Type B pancreatic cell (in vitro differentiated cells): Measurements from ENCODE around the gene SPATA12. TPM values are rescaled to one million over a fixed set of nuclear protein-coding genes. Genes with fewer than 3 reads are reported as not detected.

Experiments used
- DNase-seq: peaks from one replicate; pipeline ENCODE4 v3.0.0; 2021; ENCODE audit warnings: mixed read lengths; ENCODE audit not compliant: unreplicated experiment; ENCODE audit errors: extremely low spot score
- H3K27ac Mint-ChIP-seq: 2 replicates; pipeline ENCODE4 v1.8.0; 2021; ENCODE audit warnings: mild to moderate bottlenecking, mixed read lengths
- H3K27me3 Mint-ChIP-seq: 2 replicates; pipeline ENCODE4 v1.8.0; 2021; ENCODE audit warnings: mixed read lengths
- H3K36me3 Mint-ChIP-seq: 2 replicates; pipeline ENCODE4 v1.8.0; 2021; ENCODE audit warnings: mixed read lengths
- H3K4me1 Mint-ChIP-seq: one replicate; pipeline ENCODE4 v1.8.0; 2021; ENCODE audit warnings: mixed read lengths; ENCODE audit not compliant: unreplicated experiment
- H3K4me3 Mint-ChIP-seq: 2 replicates; pipeline ENCODE4 v1.8.0; 2021; ENCODE audit warnings: mild to moderate bottlenecking, mixed read lengths
- H3K9me3 Mint-ChIP-seq: 2 replicates; pipeline ENCODE4 v1.8.0; 2021; ENCODE audit warnings: mixed read lengths
- CTCF ChIP-seq: fragments of 200-600 bp; sonication (generic); conservative IDR thresholded peaks from 2 replicates; pipeline ENCODE4 v1.5.0; 2021; ENCODE audit warnings: antibody characterized with exemption, mild to moderate bottlenecking
- total RNA-seq: library from RNA; stranded (reverse); gene quantifications from 2 replicates; pipeline ENCODE4 v1.2.1, GENCODE V29; 2021; ENCODE audit warnings: low replicate concordance

SPATA12 gene
- total RNA-seq, 1 donor from 2014 or later, result not detected

- Mint-ChIP-seq H3K36me3 (no peaks in the 10 kb centered on the region), H3K27me3 (no peaks in the 10 kb centered on the region)
Measured at GRCh38 chr3:57041674-57042073, 18.8 kb upstream of the SPATA12 start.

GRCh38 chr3:57043518-57043917 is 16.9 kb upstream of the SPATA12 start:
- Mint-ChIP-seq H3K27ac (no peak overlapping the region), H3K36me3 (no peaks in the 10 kb centered on the region), H3K27me3 (no peaks in the 10 kb centered on the region), H3K4me1 (peaks cover 16% of the 10 kb centered on the region), H3K9me3 (peaks cover 4% of the 10 kb centered on the region), H3K4me3 (no peak overlapping the region)
- no peak for TF ChIP-seq CTCF
- DNase-seq, result no peak

More at GRCh38 chr3:57041674-57042073, 18.8 kb upstream of the SPATA12 start:
- Mint-ChIP-seq H3K4me3 (no peak overlapping the region), H3K9me3 (no peaks in the 10 kb centered on the region), H3K27ac (no peak overlapping the region), H3K4me1 (peaks cover 6% of the 10 kb centered on the region)
- no peak for DNase-seq
- TF ChIP-seq CTCF, result no peak

GRCh38 chr3:57046101-57046765 is 14.2 kb upstream of the SPATA12 start:
- H3K27ac Mint-ChIP-seq, result no peak overlapping the region
- TF ChIP-seq CTCF, result no peak
- no peaks in the 10 kb centered on the region for H3K36me3 Mint-ChIP-seq
- H3K4me1 Mint-ChIP-seq, result peaks cover 17% of the 10 kb centered on the region
- H3K9me3 Mint-ChIP-seq, result peaks cover 4% of the 10 kb centered on the region
- no peak overlapping the region for H3K4me3 Mint-ChIP-seq
- no peak for DNase-seq
- no peaks in the 10 kb centered on the region for H3K27me3 Mint-ChIP-seq

- Mint-ChIP-seq H3K36me3 (no peaks in the 10 kb centered on the region), H3K27me3 (no peaks in the 10 kb centered on the region), H3K4me1 (peaks cover 17% of the 10 kb centered on the region), H3K9me3 (peaks cover 4% of the 10 kb centered on the region), H3K27ac (peak overlapping the region; percentile 54), H3K4me3 (peak overlapping the region; percentile 20)
- no peak for DNase-seq
- no peak for TF ChIP-seq CTCF
Measured at GRCh38 chr3:57048052-57048671, 12.3 kb upstream of the SPATA12 start.

GRCh38 chr3:57048728-57049127 is 11.7 kb upstream of the SPATA12 start:
- Mint-ChIP-seq H3K27me3 (no peaks in the 10 kb centered on the region), H3K4me3 (no peak overlapping the region), H3K27ac (no peak overlapping the region), H3K9me3 (peaks cover 4% of the 10 kb centered on the region), H3K4me1 (peaks cover 17% of the 10 kb centered on the region), H3K36me3 (no peaks in the 10 kb centered on the region)
- DNase-seq, result no peak
- TF ChIP-seq CTCF, result no peak
